Left hindlimb (tissue), 1 donor: ENCODE results near the gene MED15.

Experiments
- DNase-seq: peaks from one replicate; pipeline ENCODE4 v3.0.0-alpha.2; 2018

MED15 gene

GRCh38 chr22:20630873-20631617 is 123.6 kb downstream of the MED15 start:
- no peak for DNase-seq

GRCh38 chr22:20632082-20632481 is 124.7 kb downstream of the MED15 start:
- DNase-seq, result no peak

- no peak for DNase-seq
Observed at GRCh38 chr22:20632518-20632917, 125.1 kb downstream of the MED15 start.

- DNase-seq, result no peak
Observed at GRCh38 chr22:20634560-20635226, 127.3 kb downstream of the MED15 start.

- DNase-seq, result no peak
Observed at GRCh38 chr22:20635227-20635591, 127.8 kb downstream of the MED15 start.

- no peak for DNase-seq
Observed at GRCh38 chr22:20636075-20636812, 128.8 kb downstream of the MED15 start.

- no peak for DNase-seq
Observed at GRCh38 chr22:20636945-20637344, 129.5 kb downstream of the MED15 start.
